OCI-LY1 (cell line): Measurements from ENCODE around the gene PIAS4.

ENCODE experiments used
- EZH2 ChIP-seq: fragments of 200-600 bp; sonication (generic), shearing (Covaris generic); IDR thresholded peaks from 2 replicates; pipeline ENCODE4 v1.8.0; 2017; ENCODE audit warnings: borderline replicate concordance, mixed run types, mild to moderate bottlenecking, antibody characterized with exemption, low read length, moderate library complexity, mixed read lengths
- TF ChIP-seq, protein P1 (sequence below): fragments of 200-600 bp; sonication (generic), shearing (Covaris generic); IDR thresholded peaks from 2 replicates; pipeline ENCODE4 v1.5.1; 2017; ENCODE audit warnings: mild to moderate bottlenecking, antibody characterized with exemption, low read length, moderate library complexity, mixed read lengths

DNA sequence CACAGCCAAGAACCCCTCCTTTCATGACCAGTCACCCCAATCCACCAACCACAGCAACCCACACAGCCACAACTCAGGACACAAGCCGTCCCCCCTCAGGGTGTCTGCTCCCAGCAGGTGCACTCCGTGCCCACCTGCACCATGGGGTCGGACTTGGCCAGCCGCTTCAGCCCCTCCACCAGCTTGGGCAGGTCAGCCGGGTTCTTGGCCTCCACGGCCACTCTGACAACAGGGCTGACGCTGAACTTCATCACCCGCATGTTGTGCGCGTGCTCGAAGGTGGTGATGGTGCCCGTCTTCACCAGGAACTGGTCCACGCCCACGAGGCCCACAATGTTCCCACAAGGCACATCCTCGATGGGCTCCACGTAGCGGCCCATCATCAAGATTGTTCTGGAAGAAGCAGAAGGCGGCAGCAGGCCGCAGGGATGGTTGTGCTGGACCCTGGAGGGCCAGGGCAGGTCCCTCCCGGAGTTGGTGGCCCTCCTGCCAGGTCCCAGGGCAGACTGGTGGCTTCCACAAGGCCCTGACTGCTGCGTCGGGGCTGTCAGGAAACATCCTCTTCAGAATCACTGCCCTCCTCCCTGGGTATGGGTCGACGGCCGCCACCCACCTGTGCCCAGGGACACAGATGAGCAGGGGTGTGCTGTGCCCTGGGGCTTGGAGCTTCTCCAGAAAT is 27.7 kb upstream of the PIAS4 start:
- TF ChIP-seq, protein P1, sequence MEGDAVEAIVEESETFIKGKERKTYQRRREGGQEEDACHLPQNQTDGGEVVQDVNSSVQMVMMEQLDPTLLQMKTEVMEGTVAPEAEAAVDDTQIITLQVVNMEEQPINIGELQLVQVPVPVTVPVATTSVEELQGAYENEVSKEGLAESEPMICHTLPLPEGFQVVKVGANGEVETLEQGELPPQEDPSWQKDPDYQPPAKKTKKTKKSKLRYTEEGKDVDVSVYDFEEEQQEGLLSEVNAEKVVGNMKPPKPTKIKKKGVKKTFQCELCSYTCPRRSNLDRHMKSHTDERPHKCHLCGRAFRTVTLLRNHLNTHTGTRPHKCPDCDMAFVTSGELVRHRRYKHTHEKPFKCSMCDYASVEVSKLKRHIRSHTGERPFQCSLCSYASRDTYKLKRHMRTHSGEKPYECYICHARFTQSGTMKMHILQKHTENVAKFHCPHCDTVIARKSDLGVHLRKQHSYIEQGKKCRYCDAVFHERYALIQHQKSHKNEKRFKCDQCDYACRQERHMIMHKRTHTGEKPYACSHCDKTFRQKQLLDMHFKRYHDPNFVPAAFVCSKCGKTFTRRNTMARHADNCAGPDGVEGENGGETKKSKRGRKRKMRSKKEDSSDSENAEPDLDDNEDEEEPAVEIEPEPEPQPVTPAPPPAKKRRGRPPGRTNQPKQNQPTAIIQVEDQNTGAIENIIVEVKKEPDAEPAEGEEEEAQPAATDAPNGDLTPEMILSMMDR, result no peak
- no peak for TF ChIP-seq EZH2
